Neural progenitor cell (in vitro differentiated cells): ENCODE measurements around the gene SIPA1L3.

Experiments
- CTCF ChIP-seq: fragments of 200-600 bp; sonication (generic); IDR thresholded peaks from 2 replicates; pipeline ENCODE4 v1.5.1; 2017; ENCODE audit warnings: antibody characterized with exemption, mild to moderate bottlenecking
- EZH2 ChIP-seq: fragments of 200-600 bp; sonication (generic); IDR thresholded peaks from 2 replicates; pipeline ENCODE4 v1.6.1; 2017; ENCODE audit warnings: antibody characterized with exemption, mild to moderate bottlenecking, moderate library complexity
- EZH2phosphoT487 ChIP-seq: fragments of 200-600 bp; sonication (generic); IDR thresholded peaks from 2 replicates; pipeline ENCODE4 v1.6.1; 2017; ENCODE audit warnings: antibody characterized with exemption

GRCh38 chr19:38208571-38208970 is 301.6 kb downstream of the SIPA1L3 start:
- TF ChIP-seq CTCF (no peak), EZH2 (no peak), EZH2phosphoT487 (no peak)
